ENCODE data around the gene OR5C1. TPM values are rescaled to one million over a fixed set of nuclear protein-coding genes. Genes with fewer than 3 reads are reported as not detected.

Gene OR5C1
- total RNA-seq, 1 experiment from 2014 or later: not detected

GRCh38 chr9:122819326-122819725, 30.6 kb downstream of the OR5C1 start:
- no peaks in the 10 kb centered on the region for H3K4me1 ChIP-seq (ENCODE audit: insufficient read depth, low read length)
- no peak overlapping the region for H3K27ac Mint-ChIP-seq
- H3K23me2 ChIP-seq (ENCODE audit: insufficient read length, low read depth, low read length, poor library complexity, severe bottlenecking): no peaks in the 10 kb centered on the region
- no peaks in the 10 kb centered on the region for H3K9me3 Mint-ChIP-seq
- no peak overlapping the region for H2AFZ ChIP-seq (ENCODE audit: low read length)
- H3K27me3 Mint-ChIP-seq (ENCODE audit: low read depth): no peaks in the 10 kb centered on the region
- H4K8ac ChIP-seq (replicated peaks; ENCODE audit: insufficient read length, low read depth, low read length): no peak overlapping the region
- no peak overlapping the region for H2BK20ac ChIP-seq (ENCODE audit: low read depth, low read length, poor library complexity, severe bottlenecking)
- H4K20me1 ChIP-seq (ENCODE audit: control insufficient read depth, insufficient read depth, insufficient read length): no peaks in the 10 kb centered on the region
- H4K5ac ChIP-seq (ENCODE audit: insufficient read length, low read depth, low read length): no peak overlapping the region
- H3K23ac ChIP-seq (ENCODE audit: insufficient read length, low read depth, low read length): no peak overlapping the region
- WGBS (ENCODE audit: extremely low coverage, insufficient read length, low lambda C conversion rate): no CpG with 5 or more reads among the region's 3 CpGs
- H3K4me3 Mint-ChIP-seq: no peak overlapping the region
- no peak overlapping the region for H2AK5ac ChIP-seq (ENCODE audit: insufficient read length, low read length)
- no peak overlapping the region for H3K56ac ChIP-seq (ENCODE audit: insufficient read length, low read depth, low read length)
- H4K91ac ChIP-seq (ENCODE audit: insufficient read length, low read depth, low read length): no peak overlapping the region
- no peak overlapping the region for H2BK12ac ChIP-seq (ENCODE audit: insufficient read length, low read depth, low read length)
- peaks cover 4% of the 10 kb centered on the region for H3K79me1 ChIP-seq (ENCODE audit: insufficient read depth, low read depth, low read length, poor library complexity, severe bottlenecking)
- no peaks in the 10 kb centered on the region for H3K4me1 Mint-ChIP-seq
- H2BK120ac ChIP-seq (ENCODE audit: low read depth, low read length, poor library complexity, severe bottlenecking): no peak overlapping the region
- no peak for DNase-seq
- H3K27me3 ChIP-seq (ENCODE audit: insufficient read depth, low read length): no peaks in the 10 kb centered on the region
- TF ChIP-seq CTCF (conservative IDR thresholded peaks at IDR 0.05): no peak
- no peak overlapping the region for H3T11ph ChIP-seq (ENCODE audit: low read length)
- H3K9me3 ChIP-seq (ENCODE audit: control insufficient read depth, low read depth, low read length): no peaks in the 10 kb centered on the region
- no peak overlapping the region for H2BK5ac ChIP-seq (ENCODE audit: insufficient read length, low read length)
- peaks cover 23 to 47% (median 37%) of the 10 kb centered on the region in 3 experiments for H3K36me3 Mint-ChIP-seq (ENCODE audit: insufficient read depth in 1 of 3, low read depth in 3 of 3)
- no peak overlapping the region for H3K27ac ChIP-seq (ENCODE audit: insufficient read length, low read depth, low read length)
- H3K9ac ChIP-seq (ENCODE audit: extremely low read depth, insufficient read length, low read length): no peak overlapping the region
- H3K79me2 ChIP-seq (ENCODE audit: insufficient read depth, low read length): no peaks in the 10 kb centered on the region
- H3K14ac ChIP-seq (ENCODE audit: insufficient read depth, low read length): no peak overlapping the region
- no peak overlapping the region for H3K18ac ChIP-seq (ENCODE audit: insufficient read length, low read depth, low read length)
- H3K4me2 ChIP-seq (ENCODE audit: insufficient read depth, insufficient read length, low read length): no peak overlapping the region
- H2BK15ac ChIP-seq (ENCODE audit: low read depth, low read length): no peak overlapping the region
- H3K4ac ChIP-seq (ENCODE audit: low read depth, low read length): no peak overlapping the region

Measured in H9 (cell line).